Right lobe of liver (tissue), 6 donors: ENCODE data around the gene CCDC50. TPM values are rescaled to one million over a fixed set of nuclear protein-coding genes. Genes with fewer than 3 reads are reported as not detected.
A peak's percentile ranks its signal among the peaks of the same experiment; 100 is the strongest.

ENCODE experiments used
- ATAC-seq, 4 donors: fragments of 200-7000 bp; cut with Tn5 transposase; one replicate each; pipeline ENCODE4 v1.9.1; 2020; ENCODE audit warnings: mild to moderate bottlenecking in 4 of 4, moderate library complexity in 4 of 4
- DNase-seq, 3 donors: peaks; one replicate each; pipeline ENCODE4 v3.0.0-alpha.2; 2020
- H3K27ac ChIP-seq, 3 donors: fragments of 200-600 bp; one replicate each; pipeline ENCODE4 v1.8.0; 2022
- H3K27me3 ChIP-seq, 2 donors: fragments of 200-600 bp; one replicate each; pipeline ENCODE4 v1.8.0; 2022
- H3K36me3 ChIP-seq, 4 donors: fragments of 200-600 bp; sonication (generic) in 1 of 4; one replicate each; pipeline versions ENCODE4 v1.5.1 to v1.8.0; 2017 to 2022; ENCODE audit warnings: control low read depth in 1 of 4
- H3K4me1 ChIP-seq, 4 donors: fragments of 200-600 bp; sonication (generic) in 1 of 4; one replicate each; pipeline versions ENCODE4 v1.5.1 to v1.8.0; 2017 to 2022; ENCODE audit warnings: control low read depth in 1 of 4
- H3K4me3 ChIP-seq, 3 donors: fragments of 200-600 bp; one replicate each; pipeline ENCODE4 v1.8.0; 2022
- H3K9me3 ChIP-seq, 4 donors: fragments of 200-600 bp; sonication (generic) in 1 of 4; one replicate each; pipeline versions ENCODE4 v1.5.1 to v1.8.0; 2017 to 2022; ENCODE audit warnings: control low read depth in 1 of 4
- POLR2A ChIP-seq: fragments of 450-650 bp; IDR thresholded peaks from one replicate; pipeline ENCODE4 v1.6.1; 2017; ENCODE audit warnings: antibody characterized with exemption, mild to moderate bottlenecking
- WGBS: methylation state at CpG from one replicate; pipeline ENCODE4 v1.1.6; 2018; ENCODE audit warnings: low coverage, low lambda C conversion rate; ENCODE audit not compliant: insufficient coverage; ENCODE audit errors: missing lambda C conversion rate; 5-methylcytosine and 5-hydroxymethylcytosine counted together
- intact Hi-C, 2 donors: fragments of 100-400 bp; cut with DNase I; formaldehyde crosslinking; loops; one replicate each; pipeline versions ENCODE4 v1.11.2 to v1.14.1; 2022
- total RNA-seq, 6 experiments: library from RNA; depleted of rRNA in 2 of 6; stranded (reverse); fragments of >200 nt in 2 of 6; fragmentation: NEBNext Ultra II Directional in 3 of 6; extraction: Animal tissue kit (Norgen Biotek cat#: 25700) in 3 of 6; gene quantifications; one replicate each; pipeline versions ENCODE4 v1.1.0 to v1.2.4, GENCODE V29; 2016 to 2023
- TF ChIP-seq, protein P1 (sequence below), 4 donors: fragments of 200-600 bp in 3 of 4; fragments of 450-650 bp in 1 of 4; IDR thresholded peaks; one replicate each; pipeline versions ENCODE4 v1.5.1 to v1.8.0; 2016 to 2022; ENCODE audit warnings: antibody characterized with exemption in 4 of 4, mild to moderate bottlenecking in 2 of 4
- donor health status: DM: no; HTN: yes; CAD: no.
- donor health status: DM: no; HTN: no; CAD: no.
- donor health status: DM: no; HTN: no; CAD: no.
- donor health status: DM: no; HTN: yes; CAD: no.
- donor health status: DM: no; HTN: yes; CAD: no.

CCDC50 gene
- total RNA-seq, 6 experiments from 2014 or later: 36.1 to 96.3 (median 65.1) TPM

DNA sequence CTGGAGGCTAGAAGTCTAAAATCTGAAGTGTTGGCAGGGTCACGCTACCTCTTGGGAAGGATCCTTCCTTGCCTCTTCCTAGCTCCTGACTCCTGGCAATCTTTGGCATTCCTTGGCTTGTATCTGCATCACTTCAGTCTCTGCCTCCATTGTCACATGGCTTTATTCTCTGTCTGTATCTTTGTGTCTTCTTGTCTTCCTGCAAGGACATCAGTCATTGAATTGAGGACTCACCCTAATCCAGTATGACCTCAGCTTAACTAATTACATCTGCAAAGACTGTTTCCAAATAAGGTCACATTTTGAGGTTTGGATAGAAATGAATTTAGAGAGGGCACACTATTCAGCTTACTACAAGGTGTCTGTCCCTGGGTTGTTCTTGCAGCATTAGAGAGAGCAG, 32.3 kb downstream of the CCDC50 start:
- no peak overlapping the region for H3K4me3 ChIP-seq
- H3K9me3 ChIP-seq: no peaks in the 10 kb centered on the region
- TF ChIP-seq POLR2A: no peak
- TF ChIP-seq, protein P1, sequence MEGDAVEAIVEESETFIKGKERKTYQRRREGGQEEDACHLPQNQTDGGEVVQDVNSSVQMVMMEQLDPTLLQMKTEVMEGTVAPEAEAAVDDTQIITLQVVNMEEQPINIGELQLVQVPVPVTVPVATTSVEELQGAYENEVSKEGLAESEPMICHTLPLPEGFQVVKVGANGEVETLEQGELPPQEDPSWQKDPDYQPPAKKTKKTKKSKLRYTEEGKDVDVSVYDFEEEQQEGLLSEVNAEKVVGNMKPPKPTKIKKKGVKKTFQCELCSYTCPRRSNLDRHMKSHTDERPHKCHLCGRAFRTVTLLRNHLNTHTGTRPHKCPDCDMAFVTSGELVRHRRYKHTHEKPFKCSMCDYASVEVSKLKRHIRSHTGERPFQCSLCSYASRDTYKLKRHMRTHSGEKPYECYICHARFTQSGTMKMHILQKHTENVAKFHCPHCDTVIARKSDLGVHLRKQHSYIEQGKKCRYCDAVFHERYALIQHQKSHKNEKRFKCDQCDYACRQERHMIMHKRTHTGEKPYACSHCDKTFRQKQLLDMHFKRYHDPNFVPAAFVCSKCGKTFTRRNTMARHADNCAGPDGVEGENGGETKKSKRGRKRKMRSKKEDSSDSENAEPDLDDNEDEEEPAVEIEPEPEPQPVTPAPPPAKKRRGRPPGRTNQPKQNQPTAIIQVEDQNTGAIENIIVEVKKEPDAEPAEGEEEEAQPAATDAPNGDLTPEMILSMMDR (IDR thresholded peaks at IDR 0.05): no peak
- H3K27me3 ChIP-seq: no peaks in the 10 kb centered on the region
- H3K27ac ChIP-seq: no peak overlapping the region
- peaks cover 0 to 5% (median 4%) of the 10 kb centered on the region in 4 donors for H3K4me1 ChIP-seq
- intact Hi-C loops: no loop called here
- H3K36me3 ChIP-seq: peaks cover 0 to 44% (median 6%) of the 10 kb centered on the region in 4 donors
- DNase-seq: no peak
- ATAC-seq: no peak
- WGBS: 75% methylated on average over 1 of the region's 1 CpG

DNA sequence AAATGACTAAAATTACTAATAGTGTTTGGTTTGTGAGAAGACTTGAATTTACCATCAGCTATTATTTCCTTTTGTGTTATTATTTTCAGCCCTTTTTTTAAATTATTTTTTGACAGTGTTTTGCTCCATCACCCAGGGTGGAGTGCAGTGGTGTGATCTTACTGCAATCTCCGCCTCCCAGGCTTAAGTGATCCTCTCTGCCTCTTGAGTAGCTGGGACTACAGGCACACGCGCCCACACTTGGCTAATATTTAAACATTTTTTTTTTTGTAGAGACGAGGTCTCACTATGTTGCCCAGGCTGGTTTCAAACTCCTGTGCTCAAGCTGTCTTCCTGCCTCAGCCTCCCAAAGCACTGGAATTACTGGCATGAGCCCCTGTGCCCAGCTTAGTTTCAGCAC, 32.8 kb downstream of the CCDC50 start:
- no peaks in the 10 kb centered on the region for H3K9me3 ChIP-seq
- H3K36me3 ChIP-seq: peaks cover 0 to 47% (median 6%) of the 10 kb centered on the region in 4 donors
- 68% methylated on average over 4 of the region's 4 CpGs for WGBS
- peaks cover 0 to under 1% (median 0%) of the 10 kb centered on the region in 4 donors for H3K4me1 ChIP-seq
- ATAC-seq (no peak), DNase-seq (no peak)
- no peaks in the 10 kb centered on the region for H3K27me3 ChIP-seq
- TF ChIP-seq, protein P1 (IDR thresholded peaks at IDR 0.05): no peak
- no peak for TF ChIP-seq POLR2A
- no peak overlapping the region for H3K4me3 ChIP-seq
- no peak overlapping the region for H3K27ac ChIP-seq
- intact Hi-C loops: no loop called here

DNA sequence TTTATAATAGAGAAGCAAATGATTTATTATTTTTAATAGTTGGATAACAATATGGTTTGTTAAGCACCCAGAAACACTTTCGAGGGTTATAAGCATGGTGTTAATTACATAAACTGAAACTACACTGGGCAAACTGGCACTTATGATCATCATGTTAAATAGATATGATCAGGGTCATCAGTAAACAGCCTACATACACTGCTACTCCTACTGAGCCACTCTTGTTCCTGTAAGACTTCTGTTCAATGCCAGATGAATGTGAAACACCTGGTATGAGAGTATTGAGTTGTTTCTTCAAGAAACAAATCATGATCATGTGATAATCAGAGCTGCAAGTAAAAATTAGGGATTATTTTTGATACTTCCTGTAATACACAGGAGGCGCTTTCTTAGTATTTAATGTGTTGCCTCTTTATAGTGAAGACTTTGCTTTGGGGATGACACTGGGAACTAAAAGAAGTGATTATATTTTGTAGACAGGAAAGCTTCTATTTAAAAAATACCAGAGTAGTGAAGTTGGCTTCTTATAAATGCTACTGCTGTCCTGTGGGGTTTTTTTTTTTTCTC, 33.4 kb downstream of the CCDC50 start:
- 92% methylated on average over 2 of the region's 2 CpGs for WGBS
- H3K27me3 ChIP-seq: no peaks in the 10 kb centered on the region
- DNase-seq (no peak), ATAC-seq (no peak)
- intact Hi-C loops: no loop called here
- H3K9me3 ChIP-seq: no peaks in the 10 kb centered on the region
- TF ChIP-seq, protein P1 (IDR thresholded peaks at IDR 0.05): no peak
- TF ChIP-seq POLR2A: no peak
- H3K36me3 ChIP-seq: peaks cover 0 to 48% (median 6%) of the 10 kb centered on the region in 4 donors
- no peaks in the 10 kb centered on the region for H3K4me1 ChIP-seq
- H3K27ac ChIP-seq: no peak overlapping the region
- no peak overlapping the region for H3K4me3 ChIP-seq

DNA sequence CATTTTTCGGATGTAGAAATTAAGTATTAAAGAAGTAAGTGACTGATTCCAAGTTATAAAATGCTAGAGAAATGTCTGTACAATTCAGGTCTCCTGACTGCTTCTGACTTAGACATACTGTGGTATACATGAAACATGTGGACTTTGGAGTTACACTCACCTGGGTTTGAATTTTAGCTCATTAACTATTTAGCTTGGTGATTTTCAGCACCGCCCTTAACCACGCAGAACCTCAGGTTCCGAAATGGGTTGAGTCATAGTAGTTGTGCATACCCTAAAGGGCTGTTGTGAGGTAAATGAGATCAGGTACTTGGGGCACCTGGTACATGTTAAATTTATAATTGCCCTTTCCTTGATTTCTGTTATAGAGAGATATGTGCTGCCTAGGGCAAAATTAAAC, 34.0 kb downstream of the CCDC50 start:
- no peaks in the 10 kb centered on the region for H3K9me3 ChIP-seq
- ATAC-seq (no peak), DNase-seq (no peak)
- peaks cover 0 to 44% (median 6%) of the 10 kb centered on the region in 4 donors for H3K36me3 ChIP-seq
- no peaks in the 10 kb centered on the region for H3K27me3 ChIP-seq
- H3K4me3 ChIP-seq: no peak overlapping the region
- no peaks in the 10 kb centered on the region for H3K4me1 ChIP-seq
- TF ChIP-seq, protein P1 (IDR thresholded peaks at IDR 0.05): no peak
- TF ChIP-seq POLR2A: no peak
- 88% methylated on average over 4 of the region's 4 CpGs for WGBS
- intact Hi-C loops: no loop called here
- H3K27ac ChIP-seq: no peak overlapping the region

DNA sequence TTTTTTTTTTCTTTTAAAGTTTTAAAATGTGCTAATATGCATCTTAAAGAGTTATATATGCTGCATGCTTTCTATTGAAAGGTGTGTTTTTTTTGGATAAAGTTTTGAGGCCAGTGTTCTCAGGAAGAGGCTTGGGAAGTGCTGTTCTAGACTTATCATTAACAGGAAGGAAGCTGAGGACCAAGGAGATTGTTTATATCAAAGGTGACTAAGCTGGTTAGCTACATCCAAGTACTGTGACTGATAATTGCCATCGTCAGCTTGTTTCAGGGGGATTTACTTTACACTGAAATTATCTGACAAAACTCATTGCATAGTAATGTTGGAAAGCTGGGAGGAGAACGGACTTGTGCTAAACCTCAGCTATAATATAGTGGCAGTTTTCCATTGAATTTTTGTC, 37.5 kb downstream of the CCDC50 start:
- DNase-seq (no peak), ATAC-seq (peak; percentile 62 to 83 (median 66))
- TF ChIP-seq, protein P1 (IDR thresholded peaks at IDR 0.05): no peak
- TF ChIP-seq POLR2A: no peak
- 76% methylated on average over 2 of the region's 2 CpGs for WGBS
- H3K27ac ChIP-seq: no peak overlapping the region
- no peaks in the 10 kb centered on the region for H3K9me3 ChIP-seq
- no peaks in the 10 kb centered on the region for H3K4me1 ChIP-seq
- H3K27me3 ChIP-seq: no peaks in the 10 kb centered on the region
- H3K4me3 ChIP-seq: no peak overlapping the region
- intact Hi-C loops: no loop called here
- peaks cover 0 to 25% (median 8%) of the 10 kb centered on the region in 4 donors for H3K36me3 ChIP-seq
